ENCODE results near the gene PKD1L1.

The PKD1L1 gene

GRCh38 chr7:47779341-47779771 lies 168.9 kb downstream of the PKD1L1 start:
- TF ChIP-seq POLR2A (IDR thresholded peaks at IDR 0.05; ENCODE audit: extremely low read depth, insufficient read length) = no peak
- H3K4me3 ChIP-seq (ENCODE audit: low read depth, low read length) = no peak overlapping the region
- no peak for DNase-seq (ENCODE audit: low read depth)

- H3K4me3 ChIP-seq (ENCODE audit: low read depth, low read length) = no peak overlapping the region
- no peak for TF ChIP-seq CTCF (IDR thresholded peaks at IDR 0.05; ENCODE audit: low read depth, low read length)
- no peak for TF ChIP-seq MAX (IDR thresholded peaks at IDR 0.05; ENCODE audit: low read depth, low read length)
- no peak for TF ChIP-seq MYC (IDR thresholded peaks at IDR 0.05; ENCODE audit: low read depth, low read length)
- no peak for TF ChIP-seq POLR2A (IDR thresholded peaks at IDR 0.05; ENCODE audit: extremely low read depth, insufficient read length)
- no peak for DNase-seq (ENCODE audit: low read depth)
Measured at GRCh38 chr7:47778153-47778661, 170.1 kb downstream of the PKD1L1 start.

GRCh38 chr7:47777531-47778152 lies 170.6 kb downstream of the PKD1L1 start:
- H3K4me3 ChIP-seq (ENCODE audit: low read depth, low read length) = no peak overlapping the region
- TF ChIP-seq MAX (IDR thresholded peaks at IDR 0.05; ENCODE audit: low read depth, low read length) = no peak
- TF ChIP-seq MYC (IDR thresholded peaks at IDR 0.05; ENCODE audit: low read depth, low read length) = no peak
- no peak for TF ChIP-seq POLR2A (IDR thresholded peaks at IDR 0.05; ENCODE audit: extremely low read depth, insufficient read length)
- DNase-seq (ENCODE audit: low read depth) = no peak

GRCh38 chr7:47776335-47776734 lies 171.9 kb downstream of the PKD1L1 start:
- no peak for DNase-seq (ENCODE audit: low read depth)
- TF ChIP-seq MAX (IDR thresholded peaks at IDR 0.05; ENCODE audit: low read depth, low read length) = no peak
- H3K4me3 ChIP-seq (ENCODE audit: low read depth, low read length) = no peak overlapping the region

- H3K4me3 ChIP-seq (ENCODE audit: low read depth, low read length) = no peak overlapping the region
- DNase-seq (ENCODE audit: low read depth) = no peak
- TF ChIP-seq POLR2A (IDR thresholded peaks at IDR 0.05; ENCODE audit: extremely low read depth, insufficient read length) (no peak), CTCF (IDR thresholded peaks at IDR 0.05; ENCODE audit: low read depth, low read length) (no peak), MYC (IDR thresholded peaks at IDR 0.05; ENCODE audit: low read depth, low read length) (no peak)
Measured at GRCh38 chr7:47775238-47775637, 173.0 kb downstream of the PKD1L1 start.

- no peak overlapping the region for H3K4me3 ChIP-seq (ENCODE audit: low read depth, low read length)
- no peak for DNase-seq (ENCODE audit: low read depth)
- TF ChIP-seq CTCF (IDR thresholded peaks at IDR 0.05; ENCODE audit: low read depth, low read length) (no peak), MYC (IDR thresholded peaks at IDR 0.05; ENCODE audit: low read depth, low read length) (no peak), MAX (IDR thresholded peaks at IDR 0.05; ENCODE audit: low read depth, low read length) (no peak), POLR2A (IDR thresholded peaks at IDR 0.05; ENCODE audit: extremely low read depth, insufficient read length) (no peak)
Measured at GRCh38 chr7:47772492-47772891, 175.8 kb downstream of the PKD1L1 start.

- no peak for TF ChIP-seq CTCF (IDR thresholded peaks at IDR 0.05; ENCODE audit: low read depth, low read length)
- TF ChIP-seq MAX (IDR thresholded peaks at IDR 0.05; ENCODE audit: low read depth, low read length) = no peak
- no peak for TF ChIP-seq POLR2A (IDR thresholded peaks at IDR 0.05; ENCODE audit: extremely low read depth, insufficient read length)
- TF ChIP-seq MYC (IDR thresholded peaks at IDR 0.05; ENCODE audit: low read depth, low read length) = no peak
Measured at GRCh38 chr7:47771990-47772360, 176.3 kb downstream of the PKD1L1 start.

More at GRCh38 chr7:47771990-47772360, 176.3 kb downstream of the PKD1L1 start:
- no peak for DNase-seq (ENCODE audit: low read depth)
- H3K4me3 ChIP-seq (ENCODE audit: low read depth, low read length) = no peak overlapping the region

Measured in NB4 (cell line).